GM12892 (cell line): Measurements from ENCODE around the gene FBXL12.
A peak's percentile ranks its signal among the peaks of the same experiment; 100 is the strongest.

Source experiments
- POLR2A ChIP-seq: IDR thresholded peaks from 2 replicates; pipeline ENCODE4 v1.6.1; 2011; ENCODE audit warnings: low read depth, low read length, control low read depth
- POLR2AphosphoS5 ChIP-seq: IDR thresholded peaks from 2 replicates; pipeline ENCODE4 v1.6.1; 2011; ENCODE audit warnings: low read depth, low read length, control low read depth
- TAF1 ChIP-seq: IDR thresholded peaks from 2 replicates; pipeline ENCODE4 v1.6.1; 2011; ENCODE audit warnings: low read depth, mild to moderate bottlenecking, control low read depth, low read length, borderline replicate concordance

GRCh38 chr19:9819596-9819909 is 674 bp upstream of the FBXL12 start:
- TF ChIP-seq POLR2A, result no peak
- 0 out of 2 replicates have a peak, but pooled peaks have one; percentile 22 for TF ChIP-seq POLR2AphosphoS5
- no peak for TF ChIP-seq TAF1
